ENCODE measurements around the gene LINC01488. TPM values are rescaled to one million over a fixed set of nuclear protein-coding genes. Genes with fewer than 3 reads are reported as not detected.

The LINC01488 gene
- total RNA-seq, 1 donor from 2014 or later: not detected

DNA sequence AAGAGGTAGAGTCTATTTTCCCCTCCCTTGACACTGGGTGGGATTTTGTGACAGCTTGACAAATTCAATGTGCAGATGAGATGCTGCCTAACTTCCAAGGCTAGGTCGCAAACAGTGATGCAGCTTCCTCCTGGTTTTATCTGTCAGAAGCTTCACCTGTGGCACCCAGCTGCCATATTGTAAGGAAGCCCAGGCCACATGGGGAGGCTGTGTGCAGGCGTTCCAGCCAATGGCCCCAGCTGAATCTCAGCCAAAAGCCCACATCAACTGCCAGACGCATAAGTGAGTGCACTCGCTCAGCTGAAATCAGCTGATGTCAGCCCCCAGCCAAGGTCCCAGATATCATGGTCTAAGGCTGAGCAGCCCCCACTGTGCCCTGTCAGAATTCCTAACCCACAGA is 24.8 kb upstream of the LINC01488 start:
- FAIRE-seq (no peak), DNase-seq (ENCODE audit: low read depth) (no peak)
- no peaks in the 10 kb centered on the region for H3K27me3 ChIP-seq (ENCODE audit: insufficient read depth, low read length)
- H3K27me3 Mint-ChIP-seq (ENCODE audit: low read depth, unreplicated experiment): peaks cover 21% of the 10 kb centered on the region
- H4K20me1 ChIP-seq (ENCODE audit: insufficient read depth, low read length): no peaks in the 10 kb centered on the region
- TF ChIP-seq, protein P1, sequence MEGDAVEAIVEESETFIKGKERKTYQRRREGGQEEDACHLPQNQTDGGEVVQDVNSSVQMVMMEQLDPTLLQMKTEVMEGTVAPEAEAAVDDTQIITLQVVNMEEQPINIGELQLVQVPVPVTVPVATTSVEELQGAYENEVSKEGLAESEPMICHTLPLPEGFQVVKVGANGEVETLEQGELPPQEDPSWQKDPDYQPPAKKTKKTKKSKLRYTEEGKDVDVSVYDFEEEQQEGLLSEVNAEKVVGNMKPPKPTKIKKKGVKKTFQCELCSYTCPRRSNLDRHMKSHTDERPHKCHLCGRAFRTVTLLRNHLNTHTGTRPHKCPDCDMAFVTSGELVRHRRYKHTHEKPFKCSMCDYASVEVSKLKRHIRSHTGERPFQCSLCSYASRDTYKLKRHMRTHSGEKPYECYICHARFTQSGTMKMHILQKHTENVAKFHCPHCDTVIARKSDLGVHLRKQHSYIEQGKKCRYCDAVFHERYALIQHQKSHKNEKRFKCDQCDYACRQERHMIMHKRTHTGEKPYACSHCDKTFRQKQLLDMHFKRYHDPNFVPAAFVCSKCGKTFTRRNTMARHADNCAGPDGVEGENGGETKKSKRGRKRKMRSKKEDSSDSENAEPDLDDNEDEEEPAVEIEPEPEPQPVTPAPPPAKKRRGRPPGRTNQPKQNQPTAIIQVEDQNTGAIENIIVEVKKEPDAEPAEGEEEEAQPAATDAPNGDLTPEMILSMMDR (IDR thresholded peaks at IDR 0.05; ENCODE audit: insufficient read depth, low read depth, low read length): no peak
- no peak for TF ChIP-seq EZH2 (IDR thresholded peaks at IDR 0.05; ENCODE audit: insufficient read depth, low read length)
- peaks cover 12% of the 10 kb centered on the region for H3K9me3 ChIP-seq (ENCODE audit: insufficient read depth, low read depth, low read length)
- no peak overlapping the region for H3K4me2 ChIP-seq (ENCODE audit: low read length)
- H3K36me3 ChIP-seq (ENCODE audit: insufficient read depth, low read length): no peaks in the 10 kb centered on the region
- peaks cover 10% of the 10 kb centered on the region for H3K4me1 Mint-ChIP-seq (ENCODE audit: low read depth, unreplicated experiment)
- H3K27ac Mint-ChIP-seq (ENCODE audit: unreplicated experiment): no peak overlapping the region
- H3K36me3 Mint-ChIP-seq (ENCODE audit: low read depth, unreplicated experiment): peaks cover 2% of the 10 kb centered on the region
- no peak overlapping the region for H3K9ac ChIP-seq (ENCODE audit: low read length)
- H2AFZ ChIP-seq (ENCODE audit: low read depth, low read length): no peak overlapping the region
- H3K4me1 ChIP-seq (ENCODE audit: insufficient read depth, low read length): no peaks in the 10 kb centered on the region
- H3K4me3 Mint-ChIP-seq (ENCODE audit: unreplicated experiment): no peak overlapping the region
- H3K9me3 Mint-ChIP-seq (ENCODE audit: unreplicated experiment): peaks cover 33% of the 10 kb centered on the region
- no peak overlapping the region for H3K27ac ChIP-seq (ENCODE audit: low read depth, low read length)
- H3K79me2 ChIP-seq (ENCODE audit: insufficient read depth, low read length): no peaks in the 10 kb centered on the region
- H3K4me3 ChIP-seq (ENCODE audit: insufficient read depth, low read depth, low read length): no peak overlapping the region

DNA sequence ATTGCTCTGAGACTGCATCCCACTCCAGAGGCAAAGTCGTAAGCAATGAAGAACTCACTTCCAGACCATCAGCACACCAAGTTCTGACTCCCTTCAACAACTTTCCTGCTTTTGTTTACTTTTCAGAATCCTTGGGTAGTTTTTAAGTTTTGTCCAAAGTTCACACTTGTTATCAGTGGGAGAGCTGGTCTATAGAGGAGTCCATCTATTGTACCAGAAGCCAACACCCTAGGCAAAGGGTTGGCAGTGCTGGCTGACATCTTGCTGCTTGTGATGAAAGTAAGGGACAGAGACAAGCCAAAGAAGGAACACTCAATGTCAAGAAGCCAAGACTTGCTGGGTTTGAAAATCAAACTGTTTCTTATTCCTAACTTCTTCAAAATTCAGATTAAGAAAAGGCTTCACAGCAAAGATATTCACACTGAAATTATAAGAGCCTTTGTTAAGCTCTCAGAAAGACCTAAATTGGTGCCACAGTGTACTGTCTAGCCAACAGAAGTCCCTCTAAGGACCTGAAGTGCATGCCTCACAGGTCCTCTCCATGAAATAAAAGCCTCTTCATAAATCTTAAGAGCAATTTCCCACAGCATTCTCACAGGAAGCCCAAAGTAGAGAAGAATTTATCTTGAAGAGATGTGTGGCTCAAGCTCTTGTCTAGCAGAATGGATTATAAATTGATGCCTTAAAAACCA is 21.5 kb upstream of the LINC01488 start:
- H3K27me3 ChIP-seq (ENCODE audit: insufficient read depth, low read length): no peaks in the 10 kb centered on the region

More for the DNA sequence above, 21.5 kb upstream of the LINC01488 start:
- DNase-seq (ENCODE audit: low read depth) (no peak), FAIRE-seq (peak; percentile 79)
- Mint-ChIP-seq H3K27ac (ENCODE audit: unreplicated experiment) (no peak overlapping the region), H3K4me1 (ENCODE audit: low read depth, unreplicated experiment) (peaks cover 12% of the 10 kb centered on the region), H3K27me3 (ENCODE audit: low read depth, unreplicated experiment) (peaks cover 19% of the 10 kb centered on the region), H3K9me3 (ENCODE audit: unreplicated experiment) (peaks cover 26% of the 10 kb centered on the region), H3K4me3 (ENCODE audit: unreplicated experiment) (no peak overlapping the region), H3K36me3 (ENCODE audit: low read depth, unreplicated experiment) (peaks cover 4% of the 10 kb centered on the region)
- peak overlapping the region; percentile 13 for H3K9ac ChIP-seq (ENCODE audit: low read length)
- no peak overlapping the region for H3K4me3 ChIP-seq (ENCODE audit: insufficient read depth, low read depth, low read length)
- H3K4me2 ChIP-seq (ENCODE audit: low read length): peak overlapping the region; percentile 39
- peaks cover 20% of the 10 kb centered on the region for H3K9me3 ChIP-seq (ENCODE audit: insufficient read depth, low read depth, low read length)
- H3K27ac ChIP-seq (ENCODE audit: low read depth, low read length): peak overlapping the region; percentile 30
- TF ChIP-seq, protein P1 (IDR thresholded peaks at IDR 0.05; ENCODE audit: insufficient read depth, low read depth, low read length): no peak
- TF ChIP-seq EZH2 (IDR thresholded peaks at IDR 0.05; ENCODE audit: insufficient read depth, low read length): no peak
- no peak overlapping the region for H2AFZ ChIP-seq (ENCODE audit: low read depth, low read length)
- H3K4me1 ChIP-seq (ENCODE audit: insufficient read depth, low read length): peaks cover 6% of the 10 kb centered on the region
- no peaks in the 10 kb centered on the region for H3K79me2 ChIP-seq (ENCODE audit: insufficient read depth, low read length)
- H3K36me3 ChIP-seq (ENCODE audit: insufficient read depth, low read length): no peaks in the 10 kb centered on the region
- H4K20me1 ChIP-seq (ENCODE audit: insufficient read depth, low read length): no peaks in the 10 kb centered on the region
